Measurements from ENCODE around the gene ZSCAN22.

DNA sequence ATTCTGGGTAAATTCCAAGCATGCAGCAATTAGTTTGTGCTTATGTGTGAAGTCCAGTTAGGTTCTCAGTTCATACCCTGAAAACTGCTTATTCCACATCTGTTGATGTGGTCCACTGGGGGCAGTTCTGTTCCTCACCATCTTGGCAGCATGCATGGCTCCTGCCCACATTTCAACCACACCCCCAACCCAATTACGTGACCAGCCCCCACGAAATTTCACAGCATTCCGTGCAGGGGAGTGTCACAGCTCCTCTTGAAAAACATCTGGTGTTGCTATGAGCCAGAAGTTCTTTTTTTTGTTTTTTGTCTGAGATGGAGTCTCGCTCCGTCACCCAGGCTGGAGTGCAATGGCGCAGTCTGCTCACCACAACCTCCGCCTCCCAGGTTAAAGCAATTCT, 30.7 kb upstream of the ZSCAN22 start:
- TF ChIP-seq CTCF (IDR thresholded peaks at IDR 0.05; ENCODE audit: low read length) (no peak), EZH2phosphoT487 (IDR thresholded peaks at IDR 0.05; ENCODE audit: low read length) (no peak)
